ENCODE measurements around the gene IHH.

The IHH gene

DNA sequence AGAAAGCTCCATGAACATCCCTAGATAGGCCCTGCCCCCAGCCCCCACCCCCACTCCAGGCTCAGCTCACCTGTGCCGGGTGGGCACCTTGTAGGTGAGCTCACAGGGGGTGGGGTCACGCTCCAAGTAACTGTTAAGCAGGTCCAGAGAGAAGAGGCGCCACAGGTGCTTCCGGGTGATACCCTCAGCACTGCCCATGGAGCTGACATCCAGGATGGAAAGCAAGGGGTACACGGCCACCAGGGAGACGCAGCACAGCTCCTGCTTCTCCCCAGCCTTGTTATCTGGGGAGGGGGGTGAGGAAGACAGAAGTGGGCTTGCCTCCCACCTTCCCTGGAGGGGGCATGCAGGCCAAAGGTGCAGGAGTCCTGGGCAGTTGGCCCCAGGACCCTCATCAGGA is 41.3 kb downstream of the IHH start:
- DNase-seq (ENCODE audit: low read depth), result no peak

GRCh38 chr2:219018726-219019125 is 42.0 kb downstream of the IHH start:
- no peak for DNase-seq (ENCODE audit: low read depth)

GRCh38 chr2:219018286-219018685 is 42.4 kb downstream of the IHH start:
- no peak for DNase-seq (ENCODE audit: low read depth)

DNA sequence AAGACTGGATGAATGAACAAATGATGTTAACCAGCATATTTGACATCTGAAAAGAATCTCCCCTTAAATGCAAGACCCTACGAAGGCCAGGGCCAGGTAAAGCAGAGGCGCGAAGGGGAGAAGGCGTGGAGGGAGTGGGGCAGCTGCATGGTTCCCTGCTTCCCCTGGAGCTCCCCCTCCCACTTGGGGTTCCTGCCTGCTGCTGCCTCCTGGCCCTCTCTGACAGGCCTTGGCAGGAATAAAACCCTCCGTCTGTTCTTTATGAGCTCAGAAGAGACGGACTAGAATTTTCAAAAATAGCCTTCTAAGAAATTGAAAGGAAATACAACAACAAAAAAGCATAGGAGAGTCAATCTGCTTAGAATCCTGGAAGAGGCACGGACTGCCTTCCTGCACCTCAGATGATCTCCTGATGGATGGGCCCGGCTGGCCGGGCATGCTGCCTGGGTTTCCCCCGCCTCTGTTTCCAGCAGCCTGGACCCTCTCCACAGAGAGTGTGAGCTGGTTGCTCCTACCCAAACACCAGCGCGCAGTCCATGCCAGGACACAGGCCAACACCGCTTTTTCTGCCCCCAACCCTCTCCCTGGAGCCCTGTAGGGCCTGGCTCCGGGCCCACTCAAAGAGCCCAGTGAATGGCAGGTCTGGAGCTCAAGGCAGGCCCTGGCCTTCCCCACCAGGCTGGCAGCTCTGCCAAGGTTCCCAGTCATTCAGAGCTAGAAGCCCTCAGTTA is 43.4 kb downstream of the IHH start:
- DNase-seq (ENCODE audit: low read depth), result no peak

DNA sequence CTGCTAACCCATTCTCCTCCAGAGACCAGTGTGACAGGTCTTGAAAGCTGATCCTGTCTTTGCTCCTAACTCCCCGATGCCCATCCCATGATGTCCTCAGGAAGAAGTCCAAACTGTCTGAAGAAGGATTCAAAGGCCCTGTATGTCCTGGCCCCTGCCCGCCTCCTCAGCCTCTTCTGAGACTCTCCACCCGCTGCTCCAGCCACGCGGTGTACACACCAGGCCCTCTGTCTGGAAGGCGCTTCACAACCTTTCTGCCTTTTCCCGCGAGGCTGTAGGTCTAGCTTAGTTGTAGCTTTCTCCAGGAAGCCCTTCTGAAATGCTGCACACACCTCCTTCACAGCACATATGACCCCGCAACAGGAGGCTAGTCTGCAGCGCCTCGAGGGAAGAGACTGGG is 44.0 kb downstream of the IHH start:
- no peak for DNase-seq (ENCODE audit: low read depth)

- no peak for DNase-seq (ENCODE audit: low read depth)
These were observed 49.8 kb downstream of the IHH start for GRCh38 chr2:219010873-219011272.

DNA sequence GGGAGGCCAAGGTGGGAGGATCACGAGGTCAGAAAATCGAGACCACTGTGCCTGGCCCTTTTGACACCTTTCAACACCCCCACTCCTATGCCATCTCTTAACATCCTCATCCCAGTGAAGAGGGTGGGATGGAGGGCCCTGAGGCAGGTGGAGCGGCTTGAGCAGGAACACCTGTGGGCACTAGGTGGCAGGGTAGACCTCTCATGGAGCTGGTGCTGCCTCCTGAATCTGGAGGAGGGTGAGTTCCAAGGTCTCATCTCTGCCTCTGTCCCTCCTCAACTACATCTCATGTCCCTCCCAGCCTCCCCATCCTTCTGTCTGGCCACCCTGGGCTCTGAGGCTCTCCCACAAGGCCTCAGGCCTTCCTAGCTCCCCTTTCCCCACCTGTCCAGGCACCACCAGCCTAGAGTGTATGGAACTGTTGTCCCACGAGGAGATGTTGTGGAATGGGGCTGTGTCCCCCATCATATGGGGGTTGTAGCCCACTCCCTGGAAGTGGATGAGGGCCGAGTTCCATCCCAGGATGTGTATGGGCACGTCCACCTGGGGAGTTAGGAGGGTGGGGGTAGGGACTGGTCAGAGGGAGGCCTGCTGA is 50.5 kb downstream of the IHH start:
- peak; percentile 30 for DNase-seq (ENCODE audit: low read depth)

DNA sequence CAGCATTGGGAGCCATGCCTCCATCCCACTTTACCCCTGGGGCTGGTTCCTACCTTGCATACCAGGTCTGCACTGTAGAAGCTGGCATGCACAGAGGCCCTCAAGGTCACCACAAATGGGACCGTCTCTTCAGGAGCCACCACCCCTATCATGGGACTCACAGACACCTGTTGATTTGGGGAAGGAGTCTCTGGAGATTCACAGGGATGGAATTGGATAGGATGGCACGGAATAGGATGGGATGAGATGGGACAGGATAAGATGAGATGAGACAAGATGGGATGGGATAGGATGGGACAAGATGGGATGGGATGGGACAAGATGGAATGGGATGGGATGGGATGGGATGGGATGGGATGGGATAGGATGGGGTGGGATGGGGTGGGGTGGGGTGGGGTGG is 51.4 kb downstream of the IHH start:
- no peak for DNase-seq (ENCODE audit: low read depth)

Data from ELR (cell line).